Erythroblast (primary cell): ENCODE results near the gene STK24.

Experiments used
- GATA1 ChIP-seq: IDR thresholded peaks from 2 replicates; pipeline ENCODE4 v1.6.1; 2011; ENCODE audit warnings: low read depth, mild to moderate bottlenecking, control low read depth, low read length, moderate library complexity
- POLR2A ChIP-seq: IDR thresholded peaks from 2 replicates; pipeline ENCODE4 v1.6.1; 2011; ENCODE audit warnings: mild to moderate bottlenecking, low read length

GRCh38 chr13:98436233-98436910 lies 140.5 kb downstream of the STK24 start:
- TF ChIP-seq POLR2A (no peak), GATA1 (no peak)
